Measurements from ENCODE around the gene PROB1.

- TF ChIP-seq, protein P1, sequence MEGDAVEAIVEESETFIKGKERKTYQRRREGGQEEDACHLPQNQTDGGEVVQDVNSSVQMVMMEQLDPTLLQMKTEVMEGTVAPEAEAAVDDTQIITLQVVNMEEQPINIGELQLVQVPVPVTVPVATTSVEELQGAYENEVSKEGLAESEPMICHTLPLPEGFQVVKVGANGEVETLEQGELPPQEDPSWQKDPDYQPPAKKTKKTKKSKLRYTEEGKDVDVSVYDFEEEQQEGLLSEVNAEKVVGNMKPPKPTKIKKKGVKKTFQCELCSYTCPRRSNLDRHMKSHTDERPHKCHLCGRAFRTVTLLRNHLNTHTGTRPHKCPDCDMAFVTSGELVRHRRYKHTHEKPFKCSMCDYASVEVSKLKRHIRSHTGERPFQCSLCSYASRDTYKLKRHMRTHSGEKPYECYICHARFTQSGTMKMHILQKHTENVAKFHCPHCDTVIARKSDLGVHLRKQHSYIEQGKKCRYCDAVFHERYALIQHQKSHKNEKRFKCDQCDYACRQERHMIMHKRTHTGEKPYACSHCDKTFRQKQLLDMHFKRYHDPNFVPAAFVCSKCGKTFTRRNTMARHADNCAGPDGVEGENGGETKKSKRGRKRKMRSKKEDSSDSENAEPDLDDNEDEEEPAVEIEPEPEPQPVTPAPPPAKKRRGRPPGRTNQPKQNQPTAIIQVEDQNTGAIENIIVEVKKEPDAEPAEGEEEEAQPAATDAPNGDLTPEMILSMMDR (conservative IDR thresholded peaks at IDR 0.05) = no peak
- TF ChIP-seq ZFX (IDR thresholded peaks at IDR 0.05) = no peak
These were observed 1.8 kb upstream of the PROB1 start for GRCh38 chr5:139396691-139397090.

Data from C4-2B (cell line).